Fibroblast of pulmonary artery (primary cell): ENCODE data around the gene PSENEN.

Experiments
- DNase-seq: peaks from one replicate; pipeline ENCODE4 v3.0.0-alpha.2; 2010; ENCODE audit warnings: low read depth
- H3K4me3 ChIP-seq: replicated peaks from 2 replicates; pipeline ENCODE4 v1.5.1; 2011; ENCODE audit warnings: low read depth, mild to moderate bottlenecking, control low read depth, low read length, moderate library complexity
- CTCF ChIP-seq: IDR thresholded peaks from 2 replicates; pipeline ENCODE4 v1.5.1; 2011; ENCODE audit warnings: mild to moderate bottlenecking, control low read depth, low read length, inconsistent platforms; ENCODE audit errors: missing control alignments

Gene PSENEN

GRCh38 chr19:35786299-35787160 is 41.1 kb downstream of the PSENEN start:
- no peak for DNase-seq
- H3K4me3 ChIP-seq, result no peak overlapping the region
- TF ChIP-seq CTCF, result no peak

GRCh38 chr19:35787227-35787799 is 41.9 kb downstream of the PSENEN start:
- no peak overlapping the region for H3K4me3 ChIP-seq
- no peak for TF ChIP-seq CTCF
- DNase-seq, result no peak

- no peak for TF ChIP-seq CTCF
- DNase-seq, result no peak
- no peak overlapping the region for H3K4me3 ChIP-seq
Measured at GRCh38 chr19:35788205-35788960, 42.9 kb downstream of the PSENEN start.

- DNase-seq, result no peak
- no peak overlapping the region for H3K4me3 ChIP-seq
- no peak for TF ChIP-seq CTCF
Measured at GRCh38 chr19:35789195-35789977, 43.9 kb downstream of the PSENEN start.

GRCh38 chr19:35789978-35790944 is 44.8 kb downstream of the PSENEN start:
- no peak overlapping the region for H3K4me3 ChIP-seq
- no peak for TF ChIP-seq CTCF
- no peak for DNase-seq
